GM19324 (cell line): ENCODE data around the gene BNIPL.

Source experiments
- ATAC-seq: cut with Tn5 transposase; IDR thresholded peaks from one replicate; pipeline ENCODE4 v1.9.1; 2021; ENCODE audit warnings: mild to moderate bottlenecking, moderate library complexity; ENCODE audit not compliant: unreplicated experiment, low FRiP score

Gene BNIPL

GRCh38 chr1:151055581-151055980 is 19.2 kb downstream of the BNIPL start:
- ATAC-seq: no peak

GRCh38 chr1:151056149-151056548 is 19.8 kb downstream of the BNIPL start:
- ATAC-seq: no peak

- no peak for ATAC-seq
Measured at GRCh38 chr1:151058692-151059091, 22.3 kb downstream of the BNIPL start.

GRCh38 chr1:151059109-151060006 is 23.0 kb downstream of the BNIPL start, which contains the start of gene CDC42SE1:
Gene CDC42SE1 (minus strand): TSS chr1:151059622. CDS start chr1:151055730, 3,892 bp downstream.
- ATAC-seq: peak; percentile 85

- ATAC-seq: no peak
Measured at GRCh38 chr1:151060007-151060656, 23.7 kb downstream of the BNIPL start, which contains the start of gene MLLT11. Gene MLLT11 (plus strand): TSS chr1:151060397. CDS start chr1:151067225, 6,828 bp downstream.

GRCh38 chr1:151060657-151061421 is 24.5 kb downstream of the BNIPL start:
- ATAC-seq: no peak

- ATAC-seq: no peak
Measured at GRCh38 chr1:151061704-151062103, 25.3 kb downstream of the BNIPL start.

GRCh38 chr1:151062741-151063371 is 26.5 kb downstream of the BNIPL start:
- no peak for ATAC-seq

GRCh38 chr1:151065089-151065645 is 28.8 kb downstream of the BNIPL start:
- ATAC-seq: no peak

- ATAC-seq: no peak
Measured at GRCh38 chr1:151067185-151067584, 30.8 kb downstream of the BNIPL start.

GRCh38 chr1:151069103-151069486 is 32.7 kb downstream of the BNIPL start:
- no peak for ATAC-seq

GRCh38 chr1:151070474-151071276 is 34.3 kb downstream of the BNIPL start, which contains the start of gene GABPB2:
Gene GABPB2 (plus strand): TSS chr1:151070761. CDS start chr1:151088190, 17,429 bp downstream.
- peak; percentile 86 for ATAC-seq

- no peak for ATAC-seq
Measured at GRCh38 chr1:151072224-151072623, 35.8 kb downstream of the BNIPL start.

GRCh38 chr1:151085953-151086559 is 49.7 kb downstream of the BNIPL start:
- no peak for ATAC-seq
